IPS-NIHi7 (cell line): ENCODE data around the gene FGF12.

Source experiments
- DNase-seq: peaks from one replicate; pipeline ENCODE4 v3.0.0; 2012; ENCODE audit warnings: mixed read lengths; ENCODE audit errors: extremely low spot score

Gene FGF12

GRCh38 chr3:192261135-192261534 is 466.2 kb downstream of the FGF12 start:
- no peak for DNase-seq

DNA sequence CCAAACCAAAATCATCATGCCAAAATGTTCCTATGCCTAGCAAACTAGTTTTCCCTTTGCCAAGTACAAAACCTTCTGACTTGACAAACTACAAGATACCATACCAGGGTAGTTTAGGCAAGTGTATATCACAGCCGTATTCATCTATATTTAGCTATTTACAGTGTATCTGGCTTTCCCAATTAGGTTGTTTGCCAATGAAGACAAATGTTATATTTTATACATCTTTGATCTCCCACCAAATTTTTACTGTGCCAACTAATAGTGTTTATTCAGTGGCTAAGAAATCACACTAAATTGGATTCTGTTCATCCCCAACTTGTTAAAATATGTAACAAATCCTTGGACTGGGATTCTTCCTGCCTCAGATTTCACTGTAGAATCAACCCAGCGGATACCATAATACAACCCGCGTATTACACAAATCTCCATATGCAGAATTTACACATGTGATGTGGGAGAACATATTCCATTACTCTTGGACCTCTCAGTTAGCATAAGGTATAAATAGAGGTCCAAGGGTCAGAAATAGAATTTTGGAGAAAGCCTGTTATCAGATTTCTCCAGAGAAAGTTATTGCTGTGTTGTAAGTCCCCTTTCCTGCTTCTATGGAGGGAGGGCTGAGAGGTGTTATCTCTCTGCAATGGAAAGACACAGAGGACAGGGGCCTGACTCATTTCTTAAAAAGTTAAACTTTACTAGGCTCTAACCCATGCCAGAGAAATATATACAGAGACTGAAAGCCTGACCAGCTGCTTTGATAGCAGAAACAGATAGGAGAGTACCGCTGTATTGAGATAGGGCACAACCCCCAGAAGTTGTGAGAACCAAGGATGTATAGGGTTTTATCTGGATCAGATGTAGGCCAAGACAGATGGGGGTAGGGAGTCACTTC is 467.0 kb downstream of the FGF12 start:
- no peak for DNase-seq

GRCh38 chr3:192259661-192260060 is 467.7 kb downstream of the FGF12 start:
- DNase-seq = no peak

DNA sequence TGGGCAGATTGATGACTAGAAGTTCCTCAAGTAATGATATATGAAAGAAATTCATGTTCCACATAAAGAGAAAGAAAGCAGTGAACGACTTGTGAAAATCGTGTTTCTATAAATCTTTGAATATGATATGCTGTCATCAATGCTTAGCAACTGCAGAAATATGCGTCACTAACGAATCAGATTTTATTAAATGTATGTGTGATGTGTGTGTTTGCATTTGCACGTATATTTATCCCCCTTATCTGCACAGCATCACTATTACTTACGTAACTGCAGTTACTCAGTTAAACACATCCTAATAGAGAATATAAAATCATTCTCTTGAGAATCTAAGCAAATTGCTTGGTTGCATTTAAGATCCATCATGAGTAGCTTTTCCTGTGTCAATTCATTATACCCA is 468.6 kb downstream of the FGF12 start:
- DNase-seq = no peak

GRCh38 chr3:192255839-192256238 is 471.5 kb downstream of the FGF12 start:
- no peak for DNase-seq

DNA sequence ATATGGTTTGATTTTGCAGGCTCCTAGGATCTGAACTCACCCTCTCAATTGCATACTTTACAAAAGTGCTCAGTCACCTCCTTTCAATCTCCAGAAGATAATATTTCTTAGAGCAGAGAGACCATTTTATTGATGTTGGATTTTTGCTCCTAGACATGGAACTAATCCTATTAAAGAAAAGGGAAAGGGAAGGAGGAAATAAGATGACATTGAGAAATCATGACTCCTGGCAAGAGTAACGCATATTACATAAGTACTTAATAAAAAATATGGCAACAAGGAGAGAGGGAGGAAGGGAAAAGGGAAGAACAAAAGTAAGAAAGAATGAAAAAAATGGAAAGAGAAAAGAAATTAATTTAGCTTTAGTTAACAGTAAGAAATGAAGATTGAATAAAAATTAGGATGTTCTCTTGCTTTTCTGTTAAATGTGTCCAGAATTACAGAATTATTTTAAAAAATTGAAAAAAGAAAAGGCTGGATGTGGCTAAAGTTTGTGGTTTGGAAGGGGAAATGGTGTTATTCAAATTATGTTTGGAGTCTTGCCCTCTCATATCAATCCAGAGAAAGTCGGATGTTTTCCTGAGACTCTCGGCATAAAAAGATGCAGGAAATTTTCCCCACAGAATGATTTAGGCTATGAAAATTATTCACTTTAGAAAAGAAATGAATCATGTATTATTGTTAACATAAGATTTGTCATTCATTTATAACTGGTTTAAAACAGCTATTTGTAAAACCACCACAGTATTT is 474.0 kb downstream of the FGF12 start:
- no peak for DNase-seq

- DNase-seq = no peak
These were observed 477.8 kb downstream of the FGF12 start for GRCh38 chr3:192249516-192249915.

- DNase-seq = no peak
These were observed 480.3 kb downstream of the FGF12 start for GRCh38 chr3:192246847-192247559.

GRCh38 chr3:192244591-192244990 is 482.8 kb downstream of the FGF12 start:
- no peak for DNase-seq

- DNase-seq = no peak
These were observed 487.4 kb downstream of the FGF12 start for GRCh38 chr3:192239956-192240355.

GRCh38 chr3:192237992-192238608 is 489.2 kb downstream of the FGF12 start:
- peak; percentile 34 for DNase-seq

DNA sequence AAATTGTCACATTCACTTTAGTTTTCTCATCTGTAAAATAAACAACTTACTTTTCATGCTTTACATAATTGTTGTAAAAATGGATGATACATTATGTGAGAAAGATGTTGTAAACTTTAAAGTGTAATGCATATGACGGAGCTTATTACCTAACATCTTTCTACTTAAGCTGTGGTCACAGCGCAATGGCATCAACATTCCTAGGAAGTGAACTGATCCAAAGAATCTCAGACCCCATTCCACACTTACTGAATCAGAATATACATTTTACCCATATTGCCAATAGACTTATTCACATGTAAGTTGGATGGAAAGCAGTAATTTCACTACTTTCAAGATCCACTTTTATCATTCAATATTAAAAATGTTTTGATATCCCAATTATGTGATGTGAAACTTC is 497.5 kb downstream of the FGF12 start:
- no peak for DNase-seq

- no peak for DNase-seq
These were observed 502.6 kb downstream of the FGF12 start for GRCh38 chr3:192224634-192225155.

GRCh38 chr3:192223815-192224214 is 503.5 kb downstream of the FGF12 start:
- no peak for DNase-seq

- no peak for DNase-seq
These were observed 506.4 kb downstream of the FGF12 start for GRCh38 chr3:192220915-192221314.

- no peak for DNase-seq
These were observed 507.4 kb downstream of the FGF12 start for GRCh38 chr3:192219926-192220325.

DNA sequence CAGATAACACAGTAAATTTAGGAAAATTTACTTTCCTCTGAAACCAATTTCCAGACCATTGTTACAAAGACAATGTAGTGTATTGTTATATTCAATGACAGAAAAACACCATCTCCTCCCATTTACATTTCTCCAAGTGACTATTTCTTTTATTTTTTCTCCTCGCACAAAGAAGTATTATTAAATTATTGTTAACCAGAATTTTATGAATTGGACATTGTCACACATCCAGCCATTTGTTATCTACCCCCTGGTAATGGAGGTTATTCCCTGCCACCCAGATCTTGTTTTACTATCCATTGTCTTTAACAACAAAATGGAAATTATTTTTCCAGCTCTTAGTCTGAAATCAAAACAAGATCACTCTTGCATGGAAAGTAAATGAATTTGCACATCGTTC is 511.3 kb downstream of the FGF12 start:
- no peak for DNase-seq

- DNase-seq = no peak
These were observed 514.4 kb downstream of the FGF12 start for GRCh38 chr3:192212979-192213378.

GRCh38 chr3:192212335-192212734 is 515.0 kb downstream of the FGF12 start:
- DNase-seq = no peak

DNA sequence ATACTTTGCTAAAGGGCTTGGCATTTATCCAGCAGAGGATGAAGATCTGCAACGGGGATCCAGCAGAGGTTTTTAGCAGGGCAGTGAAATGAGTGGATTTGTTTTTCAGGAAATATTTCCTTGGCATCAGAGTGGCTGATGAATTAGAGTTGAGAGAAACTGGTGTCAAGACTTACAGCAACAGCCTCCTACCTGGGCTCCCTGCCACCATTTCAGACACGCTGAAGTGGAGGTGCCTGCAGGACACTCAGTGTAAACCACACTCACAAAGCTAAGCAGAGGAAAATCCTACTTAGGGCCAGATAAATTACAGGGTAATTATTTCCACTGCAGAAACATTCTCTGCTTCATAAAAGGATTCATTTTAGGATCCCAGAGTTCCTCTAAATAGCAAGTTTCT is 519.7 kb downstream of the FGF12 start:
- no peak for DNase-seq

DNA sequence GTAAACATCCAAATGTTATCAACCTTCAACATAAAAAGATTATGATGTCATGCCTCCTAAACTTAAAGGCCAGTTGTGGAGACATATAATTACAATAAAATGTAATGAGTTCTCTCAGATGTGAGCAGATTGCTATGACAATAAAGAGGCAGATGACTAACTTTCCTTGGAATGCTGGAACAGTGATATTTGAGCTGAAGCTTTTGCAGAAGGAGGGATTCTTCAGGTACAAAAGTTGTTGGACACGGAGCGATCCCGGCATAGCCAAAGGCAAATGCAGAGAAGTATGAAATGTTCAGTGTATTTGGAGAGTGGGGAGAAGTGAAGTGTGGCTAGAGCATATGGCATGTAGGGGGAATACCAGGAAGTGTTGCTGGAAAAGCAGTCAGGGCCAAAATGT is 520.1 kb downstream of the FGF12 start:
- no peak for DNase-seq

GRCh38 chr3:192194085-192194484 is 533.3 kb downstream of the FGF12 start:
- DNase-seq = no peak
